ENCODE measurements around the gene LHB. TPM values are rescaled to one million over a fixed set of nuclear protein-coding genes. Genes with fewer than 3 reads are reported as not detected.
"Not testable (repeated sequence)": the region's sequence is repeated elsewhere in the genome, so short reads cannot be mapped to it uniquely, and the experiment has no call there.

The LHB gene
- total RNA-seq, 2 experiments from 2014 or later, result 1.1 TPM; not detected in 1

DNA sequence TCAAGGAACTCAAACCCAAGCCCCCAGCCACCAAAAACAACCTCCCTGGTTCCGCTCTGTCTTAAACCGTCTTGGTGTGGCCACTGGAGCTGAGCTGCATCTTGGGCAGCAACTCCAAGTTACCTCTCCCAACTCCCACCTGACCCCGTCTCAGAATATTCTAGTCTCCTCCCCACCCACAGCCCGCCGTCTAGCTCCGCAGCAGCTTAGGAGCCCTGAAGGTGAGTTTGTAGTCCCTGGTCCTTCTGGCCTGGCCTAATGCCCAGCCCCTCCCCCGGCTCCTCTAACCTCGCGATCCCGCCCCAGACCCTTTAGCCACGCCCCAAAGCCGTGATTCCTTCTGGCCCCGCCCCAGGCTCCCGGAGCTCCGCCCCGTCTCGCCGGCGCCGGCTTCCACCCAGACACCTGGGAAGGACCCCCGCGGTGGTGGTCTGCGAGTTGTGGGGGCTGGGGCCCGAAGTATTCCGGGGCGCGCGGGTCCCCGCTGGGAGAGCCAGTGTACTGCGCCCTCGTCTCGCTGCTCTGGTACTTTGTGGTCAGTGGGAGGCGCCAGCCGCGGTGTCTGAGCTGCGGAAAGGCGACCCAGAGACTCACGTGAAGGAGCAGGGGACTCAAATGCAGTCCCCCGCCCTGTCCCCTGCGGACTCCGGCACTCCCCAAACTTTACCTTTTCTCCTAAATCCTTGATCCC, 2.5 kb upstream of the LHB start:
- Histone ChIP-seq H3K4me2 (ENCODE audit: low read length) (peak overlapping the region; percentile 27; the same call in 1 of the 2 replicates), H3K27ac (ENCODE audit: low read depth, low read length, poor library complexity, severe bottlenecking) (no peak overlapping the region), H3K36me3 (ENCODE audit: insufficient read depth, low read length) (peaks cover 21% of the 10 kb centered on the region), H2AFZ (ENCODE audit: low read length) (no peak overlapping the region), H3K4me1 (ENCODE audit: insufficient read depth, low read length, poor library complexity, severe bottlenecking) (peaks cover 43% of the 10 kb centered on the region), H3K9me3 (ENCODE audit: low read length) (no peaks in the 10 kb centered on the region), H3K9me2 (ENCODE audit: insufficient read depth, low read length) (no peaks in the 10 kb centered on the region), H4K20me1 (ENCODE audit: insufficient read depth, low read length) (no peaks in the 10 kb centered on the region), H3K4me3 (ENCODE audit: low read depth, low read length, poor library complexity, severe bottlenecking) (no peak overlapping the region), H3K79me2 (ENCODE audit: insufficient read depth, low read depth, low read length) (no peaks in the 10 kb centered on the region)
- peak; percentile 56 for DNase-seq (ENCODE audit: low spot score)
- intact Hi-C loops (cut with micrococcal nuclease; ENCODE audit: unreplicated experiment), result no loop called here
- ChIA-PET CTCF (ENCODE audit: unreplicated experiment) (interaction anchor here (0.6 kb wide), 1 partner anchor 282 kb away, joined by 3 read pairs; no protein-coding TSS in a partner anchor), POLR2A (interaction anchor here (1.1 kb wide), 1 partner anchor 53 kb away, joined by 3 read pairs; no protein-coding TSS in a partner anchor)
- BruUV-seq (replicated peaks), result no TSS peak
- TF ChIP-seq CTCF (conservative IDR thresholded peaks at IDR 0.05; ENCODE audit: low read length), result peak; percentile 37
- no peak for TF ChIP-seq EZH2phosphoT487 (IDR thresholded peaks at IDR 0.05; ENCODE audit: borderline replicate concordance, low read depth, low read length)

DNA sequence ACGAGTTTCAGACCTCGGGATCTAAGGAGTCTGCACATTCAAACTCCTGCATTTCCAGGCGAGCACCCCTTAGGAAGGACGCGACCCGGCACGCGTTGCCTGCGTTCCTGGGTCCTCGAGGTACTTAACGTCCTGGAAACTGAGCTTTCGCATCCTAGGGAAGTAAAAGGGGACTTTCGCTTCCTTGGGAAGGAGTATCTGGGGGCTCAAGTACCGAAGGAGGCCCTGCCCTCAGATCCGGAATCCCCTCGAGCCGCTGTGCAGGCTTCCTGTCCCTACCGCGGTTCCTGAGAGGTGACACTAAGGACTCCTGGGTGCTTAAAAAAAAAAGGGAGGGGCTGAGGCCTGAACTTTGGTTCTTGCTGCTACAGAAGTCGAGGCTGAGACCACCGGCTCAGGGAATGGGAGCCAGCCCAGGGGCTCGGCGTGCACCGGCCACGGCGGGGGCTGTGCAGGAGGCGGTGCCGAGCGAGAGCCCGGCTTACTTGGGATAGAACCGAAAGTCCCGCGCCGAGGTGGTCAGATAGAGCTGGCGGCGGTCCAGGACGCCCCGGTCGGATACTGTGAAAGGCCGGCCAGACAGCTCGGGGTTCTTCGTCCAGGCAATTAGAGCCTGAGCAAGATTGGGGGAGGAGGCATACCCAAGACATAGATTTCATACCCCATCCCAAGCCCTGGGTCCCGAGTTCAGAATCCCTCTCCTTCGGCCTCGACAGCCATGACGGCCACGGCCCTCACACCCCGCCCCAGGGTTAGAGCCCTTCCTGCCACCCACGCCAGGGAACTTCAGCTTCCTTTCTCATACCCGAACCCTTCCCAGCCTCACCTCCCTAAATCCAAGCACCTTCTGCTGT, 1.7 kb upstream of the LHB start:
- H3K36me3 ChIP-seq (ENCODE audit: insufficient read depth, low read length), result peaks cover 28% of the 10 kb centered on the region
- H3K4me1 ChIP-seq (ENCODE audit: insufficient read depth, low read length, poor library complexity, severe bottlenecking), result peaks cover 43% of the 10 kb centered on the region
- H3K4me2 ChIP-seq (ENCODE audit: low read length), result peak overlapping the region; percentile 74; the same call in 1 of the 2 replicates
- H3K79me2 ChIP-seq (ENCODE audit: insufficient read depth, low read depth, low read length); H4K20me1 ChIP-seq (ENCODE audit: insufficient read depth, low read length); CTCF ChIA-PET (ENCODE audit: unreplicated experiment); H3K9me3 ChIP-seq (ENCODE audit: low read length); DNase-seq (ENCODE audit: low spot score); H3K9me2 ChIP-seq (ENCODE audit: insufficient read depth, low read length); H3K27ac ChIP-seq (ENCODE audit: low read depth, low read length, poor library complexity, severe bottlenecking); POLR2A ChIA-PET; H2AFZ ChIP-seq (ENCODE audit: low read length); BruUV-seq (replicated peaks); intact Hi-C loops (cut with micrococcal nuclease; ENCODE audit: unreplicated experiment): not testable (repeated sequence)
- H3K4me3 ChIP-seq (ENCODE audit: low read depth, low read length, poor library complexity, severe bottlenecking), result peak overlapping the region; percentile 45

DNA sequence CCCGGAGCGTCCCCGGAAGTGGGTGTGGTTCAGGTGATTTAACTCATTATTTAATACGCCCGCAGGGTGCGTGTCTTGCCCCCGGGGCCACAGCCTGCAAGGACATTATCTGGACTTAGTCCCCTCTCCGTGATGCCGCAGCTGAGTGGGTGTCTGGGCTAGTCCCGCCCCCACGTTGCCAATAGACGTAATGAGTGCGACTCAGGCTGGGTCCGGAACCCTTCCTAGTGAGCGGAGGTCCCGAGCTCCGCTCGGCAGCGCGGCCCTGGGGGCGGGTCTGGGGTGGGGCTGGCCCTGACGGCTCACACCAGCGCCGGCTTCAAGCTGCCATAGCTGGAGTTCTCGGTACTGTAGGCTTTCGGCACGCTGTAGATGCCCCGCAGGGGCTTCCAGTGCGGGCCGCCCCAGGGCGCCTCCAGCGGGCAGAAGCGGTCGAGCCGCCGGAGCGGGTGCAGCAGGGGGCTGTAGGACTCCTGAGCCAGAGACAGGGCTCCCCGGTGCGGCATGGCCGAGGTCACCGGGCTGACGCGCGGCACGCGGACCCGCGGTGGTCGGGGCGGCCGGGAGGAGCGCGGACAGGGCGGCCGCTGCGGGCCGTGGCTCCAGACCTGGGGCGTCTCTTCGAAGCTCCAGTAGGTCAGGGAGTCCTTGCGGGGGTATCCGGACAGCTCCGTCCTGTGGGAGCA, 918 bp upstream of the LHB start:
- ChIA-PET CTCF (ENCODE audit: unreplicated experiment) (no interaction called here), POLR2A (interaction anchor here (0.6 kb wide), 1 partner anchor 273 kb away, joined by 3 read pairs; no protein-coding TSS in a partner anchor)
- Histone ChIP-seq H3K9me3 (ENCODE audit: low read length) (no peaks in the 10 kb centered on the region), H3K27ac (ENCODE audit: low read depth, low read length, poor library complexity, severe bottlenecking) (no peak overlapping the region), H3K4me3 (ENCODE audit: low read depth, low read length, poor library complexity, severe bottlenecking) (peak overlapping the region; percentile 45), H4K20me1 (ENCODE audit: insufficient read depth, low read length) (no peaks in the 10 kb centered on the region), H3K36me3 (ENCODE audit: insufficient read depth, low read length) (peaks cover 34% of the 10 kb centered on the region), H3K4me1 (ENCODE audit: insufficient read depth, low read length, poor library complexity, severe bottlenecking) (peaks cover 43% of the 10 kb centered on the region), H3K9me2 (ENCODE audit: insufficient read depth, low read length) (no peaks in the 10 kb centered on the region), H3K4me2 (ENCODE audit: low read length) (peak overlapping the region; percentile 74), H3K79me2 (ENCODE audit: insufficient read depth, low read depth, low read length) (no peaks in the 10 kb centered on the region), H2AFZ (ENCODE audit: low read length) (no peak overlapping the region)
- no TSS peak for BruUV-seq (replicated peaks)
- intact Hi-C loops (cut with micrococcal nuclease; ENCODE audit: unreplicated experiment), result no loop called here
- peak; percentile 73 for DNase-seq (ENCODE audit: low spot score)
- TF ChIP-seq CTCF (conservative IDR thresholded peaks at IDR 0.05; ENCODE audit: low read length) (peak; percentile 72), EZH2phosphoT487 (IDR thresholded peaks at IDR 0.05; ENCODE audit: borderline replicate concordance, low read depth, low read length) (no peak)
